Measurements from ENCODE around the gene DENND11. TPM values are rescaled to one million over a fixed set of nuclear protein-coding genes. Genes with fewer than 3 reads are reported as not detected.

DENND11 gene
- total RNA-seq, 1 experiment from 2014 or later: 33.0 TPM

DNA sequence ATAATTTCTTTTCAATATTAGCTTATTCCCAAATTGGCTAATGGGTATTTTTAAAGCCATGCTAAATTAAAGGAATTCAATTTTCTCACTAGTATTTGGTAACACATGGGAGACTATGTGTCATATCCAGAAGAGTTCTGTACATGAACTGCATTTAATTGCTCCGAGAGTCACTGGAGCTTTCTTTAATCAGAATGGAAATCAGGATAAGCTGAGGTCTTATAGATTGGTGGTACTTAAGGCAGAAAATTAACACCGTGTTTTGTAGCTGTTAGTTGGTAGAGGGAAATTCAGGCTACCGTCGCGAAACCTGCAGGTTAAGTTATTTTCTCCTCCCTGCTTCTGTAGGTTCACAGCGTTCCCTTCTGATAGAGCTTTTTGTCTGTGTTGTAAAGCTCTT lies 6.4 kb upstream of the DENND11 start, which contains the start of gene WEE2:
Gene WEE2, plus strand, starts transcription at position 3 of the 400 bp plus-strand sequence. CDS start 406 bp downstream, outside the sequence.
- Histone ChIP-seq H3K4me1 (peaks cover 48% of the 10 kb centered on the region), H3K27me3 (replicated peaks; ENCODE audit: control insufficient read depth, insufficient read depth, low read length) (no peaks in the 10 kb centered on the region), H3K36me3 (ENCODE audit: control insufficient read depth, insufficient read depth, low read length) (no peaks in the 10 kb centered on the region), H3K9me3 (no peaks in the 10 kb centered on the region), H3K4me3 (ENCODE audit: low read depth, low read length) (no peak within 1 kb of the TSS)
- no peaks in the 10 kb centered on the region for H3K27me3 Mint-ChIP-seq (ENCODE audit: insufficient read depth, unreplicated experiment)
- ChIA-PET CTCF (interaction anchor here (1.2 kb wide), 1 partner anchor 54 kb away, joined by 3 read pairs; no protein-coding TSS in a partner anchor), POLR2A (interaction anchor here (0.6 kb wide), 1 partner anchor 180 kb away, joined by 3 read pairs; no protein-coding TSS in a partner anchor)
- H3K9me3 Mint-ChIP-seq (ENCODE audit: unreplicated experiment): no peaks in the 10 kb centered on the region
- no peaks in the 10 kb centered on the region for H3K36me3 Mint-ChIP-seq (ENCODE audit: insufficient read depth, unreplicated experiment)
- H3K4me3 Mint-ChIP-seq (ENCODE audit: unreplicated experiment): no peak within 1 kb of the TSS
- DNase-seq: no peak
- no peak within 1 kb of the TSS for H3K27ac Mint-ChIP-seq (ENCODE audit: unreplicated experiment)
- TF ChIP-seq, protein P1, sequence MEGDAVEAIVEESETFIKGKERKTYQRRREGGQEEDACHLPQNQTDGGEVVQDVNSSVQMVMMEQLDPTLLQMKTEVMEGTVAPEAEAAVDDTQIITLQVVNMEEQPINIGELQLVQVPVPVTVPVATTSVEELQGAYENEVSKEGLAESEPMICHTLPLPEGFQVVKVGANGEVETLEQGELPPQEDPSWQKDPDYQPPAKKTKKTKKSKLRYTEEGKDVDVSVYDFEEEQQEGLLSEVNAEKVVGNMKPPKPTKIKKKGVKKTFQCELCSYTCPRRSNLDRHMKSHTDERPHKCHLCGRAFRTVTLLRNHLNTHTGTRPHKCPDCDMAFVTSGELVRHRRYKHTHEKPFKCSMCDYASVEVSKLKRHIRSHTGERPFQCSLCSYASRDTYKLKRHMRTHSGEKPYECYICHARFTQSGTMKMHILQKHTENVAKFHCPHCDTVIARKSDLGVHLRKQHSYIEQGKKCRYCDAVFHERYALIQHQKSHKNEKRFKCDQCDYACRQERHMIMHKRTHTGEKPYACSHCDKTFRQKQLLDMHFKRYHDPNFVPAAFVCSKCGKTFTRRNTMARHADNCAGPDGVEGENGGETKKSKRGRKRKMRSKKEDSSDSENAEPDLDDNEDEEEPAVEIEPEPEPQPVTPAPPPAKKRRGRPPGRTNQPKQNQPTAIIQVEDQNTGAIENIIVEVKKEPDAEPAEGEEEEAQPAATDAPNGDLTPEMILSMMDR (IDR thresholded peaks at IDR 0.05; ENCODE audit: insufficient read depth in 1 of 2, low read depth in 1 of 2, low read length in 1 of 2, severe bottlenecking in 1 of 2, unreplicated experiment in 1 of 2): no peak
- BruUV-seq (replicated peaks): no TSS peak
- intact Hi-C loops (cut with micrococcal nuclease; ENCODE audit: unreplicated experiment): loop anchor here (10.0 kb wide), 1 partner anchor 54 kb away; no protein-coding TSS in a partner anchor
- peaks cover 20% of the 10 kb centered on the region for H3K4me1 Mint-ChIP-seq (ENCODE audit: low read depth, unreplicated experiment)

DNA sequence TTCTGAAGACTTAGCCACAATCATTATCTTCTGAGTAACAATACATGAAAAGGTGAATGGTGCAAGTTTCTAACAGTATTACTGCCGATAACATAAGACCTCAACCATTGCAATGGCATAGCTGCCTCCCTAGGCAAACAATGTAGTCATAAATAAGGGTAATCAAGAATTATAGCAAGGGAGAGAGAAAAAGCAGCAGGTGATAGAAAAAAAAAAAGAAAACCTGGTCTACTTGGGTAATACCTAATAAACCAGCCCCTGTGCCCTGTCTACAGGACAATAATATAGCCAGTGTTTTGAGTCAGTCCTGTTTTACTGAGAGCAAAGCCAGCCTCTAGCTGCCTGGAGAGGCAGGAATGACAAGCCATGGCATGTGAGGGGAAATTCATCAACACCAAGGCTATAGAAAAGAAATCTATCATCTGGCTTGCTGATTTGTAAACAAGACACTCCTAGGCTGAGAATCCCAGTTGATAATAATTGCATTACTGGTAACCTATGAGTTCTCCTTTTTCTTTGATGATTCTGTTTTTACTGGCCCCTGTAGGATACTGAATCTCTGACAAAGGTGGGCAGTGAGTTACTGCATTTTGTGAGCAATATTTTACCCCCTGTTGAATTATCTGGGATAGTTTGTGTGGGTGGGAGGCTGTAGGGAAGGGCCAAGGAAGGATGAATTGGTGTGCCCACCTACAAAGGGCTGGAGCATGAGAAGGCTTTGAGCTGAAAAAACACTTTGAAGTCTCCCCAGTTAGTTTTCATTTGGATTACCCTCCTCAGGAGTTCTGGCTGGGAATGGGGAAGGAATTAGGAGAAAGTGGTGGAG lies 4.5 kb upstream of the DENND11 start:
- Mint-ChIP-seq H3K27me3 (ENCODE audit: insufficient read depth, unreplicated experiment) (no peaks in the 10 kb centered on the region), H3K9me3 (ENCODE audit: unreplicated experiment) (no peaks in the 10 kb centered on the region), H3K36me3 (ENCODE audit: insufficient read depth, unreplicated experiment) (no peaks in the 10 kb centered on the region), H3K4me1 (ENCODE audit: low read depth, unreplicated experiment) (peaks cover 20% of the 10 kb centered on the region), H3K4me3 (ENCODE audit: unreplicated experiment) (no peak overlapping the region), H3K27ac (ENCODE audit: unreplicated experiment) (peak overlapping the region; percentile 6)
- ChIA-PET POLR2A (no interaction called here), CTCF (no interaction called here)
- no TSS peak for BruUV-seq (replicated peaks)
- Histone ChIP-seq H3K27me3 (replicated peaks; ENCODE audit: control insufficient read depth, insufficient read depth, low read length) (no peaks in the 10 kb centered on the region), H3K36me3 (ENCODE audit: control insufficient read depth, insufficient read depth, low read length) (no peaks in the 10 kb centered on the region), H3K4me1 (peaks cover 50% of the 10 kb centered on the region), H3K4me3 (ENCODE audit: low read depth, low read length) (no peak overlapping the region), H3K9me3 (no peaks in the 10 kb centered on the region)
- intact Hi-C loops (cut with micrococcal nuclease; ENCODE audit: unreplicated experiment): loop anchor here (1.0 to 10.0 kb wide), 2 partner anchors 8 to 52 kb away; no protein-coding TSS in a partner anchor
- TF ChIP-seq, protein P1 (IDR thresholded peaks at IDR 0.05; ENCODE audit: insufficient read depth in 1 of 2, low read depth in 1 of 2, low read length in 1 of 2, severe bottlenecking in 1 of 2, unreplicated experiment in 1 of 2): no peak
- no peak for DNase-seq

DNA sequence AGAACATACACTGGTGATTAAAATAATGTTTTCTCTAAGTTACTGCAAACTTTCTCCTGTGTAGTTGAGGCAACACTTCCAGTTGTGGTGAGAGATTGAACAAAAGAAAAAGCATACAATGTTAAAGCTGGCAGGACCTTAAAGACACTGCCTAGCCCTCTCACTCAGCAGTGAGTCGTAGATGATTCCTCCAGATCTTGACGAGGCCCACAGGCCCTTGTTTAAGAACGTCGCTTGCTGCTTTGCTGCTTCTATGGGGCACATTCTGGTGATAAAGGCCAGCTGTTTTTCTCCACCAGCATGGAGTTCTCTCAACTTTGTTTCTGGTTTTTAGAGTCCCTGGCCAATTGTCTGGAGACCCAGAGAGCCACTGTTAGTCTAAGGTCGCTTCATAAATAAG lies 2.8 kb upstream of the DENND11 start:
- no peaks in the 10 kb centered on the region for H3K9me3 Mint-ChIP-seq (ENCODE audit: unreplicated experiment)
- Histone ChIP-seq H3K36me3 (ENCODE audit: control insufficient read depth, insufficient read depth, low read length) (no peaks in the 10 kb centered on the region; the same call in 1 of the 2 replicates), H3K27me3 (replicated peaks; ENCODE audit: control insufficient read depth, insufficient read depth, low read length) (no peaks in the 10 kb centered on the region), H3K4me3 (ENCODE audit: low read depth, low read length) (no peak overlapping the region), H3K9me3 (no peaks in the 10 kb centered on the region), H3K4me1 (peaks cover 55% of the 10 kb centered on the region)
- intact Hi-C loops (cut with micrococcal nuclease; ENCODE audit: unreplicated experiment): loop anchor here (10.0 kb wide), 1 partner anchor 50 kb away; no protein-coding TSS in a partner anchor
- ChIA-PET POLR2A (no interaction called here), CTCF (no interaction called here)
- peaks cover 33% of the 10 kb centered on the region for H3K4me1 Mint-ChIP-seq (ENCODE audit: low read depth, unreplicated experiment)
- TF ChIP-seq, protein P1 (IDR thresholded peaks at IDR 0.05; ENCODE audit: insufficient read depth in 1 of 2, low read depth in 1 of 2, low read length in 1 of 2, severe bottlenecking in 1 of 2, unreplicated experiment in 1 of 2): no peak
- H3K36me3 Mint-ChIP-seq (ENCODE audit: insufficient read depth, unreplicated experiment): no peaks in the 10 kb centered on the region
- BruUV-seq (replicated peaks): no TSS peak
- H3K4me3 Mint-ChIP-seq (ENCODE audit: unreplicated experiment): no peak overlapping the region
- H3K27ac Mint-ChIP-seq (ENCODE audit: unreplicated experiment): no peak overlapping the region
- H3K27me3 Mint-ChIP-seq (ENCODE audit: insufficient read depth, unreplicated experiment): no peaks in the 10 kb centered on the region
- DNase-seq: no peak
